Stimulated activated CD4-positive, alpha-beta T cell treated with anti-CD3 and anti-CD28 coated beads, TNF-alpha, amount 100 ng/mL, for 24 hours (primary cell): ENCODE results near the gene ABL1.
A peak's percentile ranks its signal among the peaks of the same experiment; 100 is the strongest.
"Not testable (repeated sequence)": the region's sequence is repeated elsewhere in the genome, so short reads cannot be mapped to it uniquely, and the experiment has no call there.

Source experiments
- DNase-seq, 3 experiments: peaks; one replicate each; pipeline ENCODE4 v3.0.0-alpha.2; 2020; ENCODE audit warnings: low read depth in 3 of 3

ABL1 gene

GRCh38 chr9:130825351-130825651, 9.8 kb upstream of the ABL1 start:
- no peak for DNase-seq

- no peak for DNase-seq
Measured at GRCh38 chr9:130825809-130826208, 9.2 kb upstream of the ABL1 start.

GRCh38 chr9:130829762-130830161, 5.3 kb upstream of the ABL1 start:
- DNase-seq, result no peak

- no peak for DNase-seq
Measured at GRCh38 chr9:130830231-130830760, 4.8 kb upstream of the ABL1 start.

- no peak for DNase-seq
Measured at GRCh38 chr9:130831077-130831476, 4.0 kb upstream of the ABL1 start.

GRCh38 chr9:130833031-130833990, 1.7 kb upstream of the ABL1 start:
- no peak for DNase-seq

- peak in 2 of 3 experiments; percentile 14 to 40 for DNase-seq
Measured at GRCh38 chr9:130835441-130836298, 616 bp downstream of the ABL1 start.

- no peak for DNase-seq
Measured at GRCh38 chr9:130837002-130837511, 2.0 kb downstream of the ABL1 start.

GRCh38 chr9:130837643-130838042, 2.6 kb downstream of the ABL1 start:
- DNase-seq, result no peak

GRCh38 chr9:130839132-130840111, 4.4 kb downstream of the ABL1 start:
- no peak for DNase-seq

GRCh38 chr9:130842545-130842944, 7.5 kb downstream of the ABL1 start:
- no peak for DNase-seq

GRCh38 chr9:130843049-130843908, 8.2 kb downstream of the ABL1 start:
- no peak for DNase-seq

- no peak for DNase-seq
Measured at GRCh38 chr9:130844044-130844451, 9.0 kb downstream of the ABL1 start.

- no peak for DNase-seq
Measured at GRCh38 chr9:130845254-130845653, 10.2 kb downstream of the ABL1 start.

- no peak for DNase-seq
Measured at GRCh38 chr9:130845901-130846481, 10.9 kb downstream of the ABL1 start.

GRCh38 chr9:130846487-130847305, 11.6 kb downstream of the ABL1 start:
- no peak for DNase-seq

GRCh38 chr9:130847306-130848217, 12.5 kb downstream of the ABL1 start:
- DNase-seq, result no peak

GRCh38 chr9:130848514-130848913, 13.5 kb downstream of the ABL1 start:
- DNase-seq, result not testable (repeated sequence)
